ENCODE measurements around the gene CNKSR1.

- no peak for TF ChIP-seq CTCF (IDR thresholded peaks at IDR 0.05; ENCODE audit: insufficient read depth, low read length)
- no peak for TF ChIP-seq POLR2AphosphoS5 (IDR thresholded peaks at IDR 0.05; ENCODE audit: low read depth)
Measured at GRCh38 chr1:26224606-26225005, 47.3 kb downstream of the CNKSR1 start.
